ENCODE results near the gene POLR2H.
A peak's percentile ranks its signal among the peaks of the same experiment; 100 is the strongest.

The POLR2H gene

GRCh38 chr3:184327171-184327570, 34.3 kb upstream of the POLR2H start:
- DNase-seq (ENCODE audit: low read depth) = no peak
- no peak overlapping the region for H3K4me3 ChIP-seq (ENCODE audit: low read length)
- TF ChIP-seq CTCF (conservative IDR thresholded peaks at IDR 0.05; ENCODE audit: low read depth, low read length) = no peak

- no peak overlapping the region for H3K4me3 ChIP-seq (ENCODE audit: low read length)
- TF ChIP-seq CTCF (conservative IDR thresholded peaks at IDR 0.05; ENCODE audit: low read depth, low read length) = no peak
- no peak for DNase-seq (ENCODE audit: low read depth)
Measured at GRCh38 chr3:184328516-184328915, 33.0 kb upstream of the POLR2H start.

GRCh38 chr3:184332370-184333090, 29.0 kb upstream of the POLR2H start:
- DNase-seq (ENCODE audit: low read depth) = no peak
- TF ChIP-seq CTCF (conservative IDR thresholded peaks at IDR 0.05; ENCODE audit: low read depth, low read length) = no peak
- no peak overlapping the region for H3K4me3 ChIP-seq (ENCODE audit: low read length)

GRCh38 chr3:184333190-184333589, 28.3 kb upstream of the POLR2H start:
- no peak for TF ChIP-seq CTCF (conservative IDR thresholded peaks at IDR 0.05; ENCODE audit: low read depth, low read length)
- H3K4me3 ChIP-seq (ENCODE audit: low read length) = no peak overlapping the region
- DNase-seq (ENCODE audit: low read depth) = no peak

GRCh38 chr3:184333700-184334099, 27.8 kb upstream of the POLR2H start:
- H3K4me3 ChIP-seq (ENCODE audit: low read length) = no peak overlapping the region
- DNase-seq (ENCODE audit: low read depth) = no peak
- no peak for TF ChIP-seq CTCF (conservative IDR thresholded peaks at IDR 0.05; ENCODE audit: low read depth, low read length)

GRCh38 chr3:184334470-184335158, 26.9 kb upstream of the POLR2H start:
- no peak for DNase-seq (ENCODE audit: low read depth)
- no peak overlapping the region for H3K4me3 ChIP-seq (ENCODE audit: low read length)
- no peak for TF ChIP-seq CTCF (conservative IDR thresholded peaks at IDR 0.05; ENCODE audit: low read depth, low read length)

- DNase-seq (ENCODE audit: low read depth) = no peak
- H3K4me3 ChIP-seq (ENCODE audit: low read length) = peak overlapping the region; percentile 64
- TF ChIP-seq CTCF (conservative IDR thresholded peaks at IDR 0.05; ENCODE audit: low read depth, low read length) = no peak
Measured at GRCh38 chr3:184335291-184335660, 26.2 kb upstream of the POLR2H start.

Data from retinal pigment epithelial cell (primary cell).